ENCODE measurements around the gene MEI1. TPM values are rescaled to one million over a fixed set of nuclear protein-coding genes. Genes with fewer than 3 reads are reported as not detected.
A peak's percentile ranks its signal among the peaks of the same experiment; 100 is the strongest.

MEI1 gene
- total RNA-seq, 6 donors from 2014 or later: 0.89 to 20.7 (median 5.7) TPM

GRCh38 chr22:41822317-41823057 is 123.2 kb downstream of the MEI1 start:
- DNase-seq (no peak), ATAC-seq (ENCODE audit: low FRiP score in 2 of 2) (peak in 1 of 2 donors; percentile 56)
- no peaks in the 10 kb centered on the region for H3K9me3 ChIP-seq
- peaks cover 12 to 26% (median 16%) of the 10 kb centered on the region in 4 donors for H3K4me1 ChIP-seq
- no peaks in the 10 kb centered on the region for H3K27me3 ChIP-seq
- peaks cover 0 to 7% (median 2%) of the 10 kb centered on the region in 4 donors for H3K36me3 ChIP-seq
- H3K27ac ChIP-seq: no peak overlapping the region
- no peak overlapping the region for H3K4me3 ChIP-seq
- no peak for TF ChIP-seq POLR2AphosphoS5 (IDR thresholded peaks at IDR 0.05)
- TF ChIP-seq, protein P1, sequence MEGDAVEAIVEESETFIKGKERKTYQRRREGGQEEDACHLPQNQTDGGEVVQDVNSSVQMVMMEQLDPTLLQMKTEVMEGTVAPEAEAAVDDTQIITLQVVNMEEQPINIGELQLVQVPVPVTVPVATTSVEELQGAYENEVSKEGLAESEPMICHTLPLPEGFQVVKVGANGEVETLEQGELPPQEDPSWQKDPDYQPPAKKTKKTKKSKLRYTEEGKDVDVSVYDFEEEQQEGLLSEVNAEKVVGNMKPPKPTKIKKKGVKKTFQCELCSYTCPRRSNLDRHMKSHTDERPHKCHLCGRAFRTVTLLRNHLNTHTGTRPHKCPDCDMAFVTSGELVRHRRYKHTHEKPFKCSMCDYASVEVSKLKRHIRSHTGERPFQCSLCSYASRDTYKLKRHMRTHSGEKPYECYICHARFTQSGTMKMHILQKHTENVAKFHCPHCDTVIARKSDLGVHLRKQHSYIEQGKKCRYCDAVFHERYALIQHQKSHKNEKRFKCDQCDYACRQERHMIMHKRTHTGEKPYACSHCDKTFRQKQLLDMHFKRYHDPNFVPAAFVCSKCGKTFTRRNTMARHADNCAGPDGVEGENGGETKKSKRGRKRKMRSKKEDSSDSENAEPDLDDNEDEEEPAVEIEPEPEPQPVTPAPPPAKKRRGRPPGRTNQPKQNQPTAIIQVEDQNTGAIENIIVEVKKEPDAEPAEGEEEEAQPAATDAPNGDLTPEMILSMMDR (IDR thresholded peaks at IDR 0.05): peak; percentile 24 to 69 (median 52)
- TF ChIP-seq EP300 (IDR thresholded peaks at IDR 0.05): no peak
- WGBS, 2 donors: 78 to 94% methylated on average over 3 of the region's 3 CpGs

- no peak for ATAC-seq (ENCODE audit: low FRiP score in 2 of 2)
- no peak for DNase-seq
- no peaks in the 10 kb centered on the region for H3K27me3 ChIP-seq
- no peak overlapping the region for H3K4me3 ChIP-seq
- no peak for TF ChIP-seq POLR2AphosphoS5 (IDR thresholded peaks at IDR 0.05)
- no peak for TF ChIP-seq POLR2A (IDR thresholded peaks at IDR 0.05)
- TF ChIP-seq, protein P1 (IDR thresholded peaks at IDR 0.05): no peak
- TF ChIP-seq EP300 (IDR thresholded peaks at IDR 0.05): no peak
- H3K9me3 ChIP-seq: no peaks in the 10 kb centered on the region
- peaks cover 12 to 26% (median 16%) of the 10 kb centered on the region in 4 donors for H3K4me1 ChIP-seq
- H3K36me3 ChIP-seq: peaks cover 0 to 6% (median 0%) of the 10 kb centered on the region in 4 donors
- H3K27ac ChIP-seq: no peak overlapping the region
- WGBS, 2 donors: 87 to 89% methylated on average over 6 of the region's 6 CpGs
These were observed 124.5 kb downstream of the MEI1 start for GRCh38 chr22:41823797-41824196.

DNA sequence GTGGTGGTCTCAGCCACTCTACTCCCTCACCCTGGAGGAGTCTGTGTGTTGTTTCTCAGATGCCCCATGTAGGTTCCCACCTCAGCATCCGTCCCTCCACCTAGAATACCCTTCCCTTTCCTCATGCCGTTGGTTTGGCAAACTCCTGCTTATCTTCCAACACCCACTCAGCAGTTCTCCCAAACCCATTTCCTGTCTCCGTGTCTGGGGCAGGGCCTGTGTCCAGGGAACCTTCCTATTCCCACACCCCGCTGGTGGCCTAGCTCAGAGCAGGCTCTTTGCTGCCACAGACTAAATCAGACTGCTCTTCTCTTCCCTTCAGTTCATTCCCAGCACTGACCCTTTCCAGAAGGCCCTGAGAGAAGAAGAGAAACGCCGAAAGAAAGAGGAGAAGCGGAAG is 126.1 kb downstream of the MEI1 start:
- H3K4me1 ChIP-seq: peaks cover 12 to 26% (median 16%) of the 10 kb centered on the region in 4 donors
- DNase-seq (no peak), ATAC-seq (ENCODE audit: low FRiP score in 2 of 2) (no peak)
- no peak for TF ChIP-seq POLR2A (IDR thresholded peaks at IDR 0.05)
- TF ChIP-seq, protein P1 (IDR thresholded peaks at IDR 0.05): no peak
- no peak for TF ChIP-seq EP300 (IDR thresholded peaks at IDR 0.05)
- TF ChIP-seq POLR2AphosphoS5 (IDR thresholded peaks at IDR 0.05): no peak
- peak overlapping the region in 3 of 4 donors; percentile 46 to 60 (median 56) for H3K27ac ChIP-seq
- no peaks in the 10 kb centered on the region for H3K27me3 ChIP-seq
- 55 to 71% methylated on average over 7 of the region's 7 CpGs for WGBS, 2 donors
- H3K9me3 ChIP-seq: no peaks in the 10 kb centered on the region
- H3K4me3 ChIP-seq: no peak overlapping the region
- no peaks in the 10 kb centered on the region for H3K36me3 ChIP-seq

DNA sequence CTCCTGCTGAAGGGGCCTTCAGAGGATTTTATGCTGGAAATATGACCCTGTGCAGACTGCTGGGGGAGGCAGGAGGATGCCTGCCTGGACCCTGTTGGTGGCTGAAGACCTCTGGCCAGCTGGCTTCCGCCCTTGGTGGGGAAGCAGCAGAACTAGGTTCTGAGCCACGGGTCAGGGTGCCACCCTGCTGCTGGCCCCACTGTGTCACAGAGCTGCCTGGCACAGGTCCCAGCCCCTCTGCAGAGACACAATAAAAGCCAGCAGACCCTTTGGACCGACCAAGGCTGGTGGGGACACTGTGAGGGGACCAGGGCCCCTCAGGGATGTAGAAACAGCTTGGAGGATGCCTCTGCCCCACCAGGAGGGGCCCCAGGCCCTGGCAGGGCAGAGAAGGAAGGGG is 126.7 kb downstream of the MEI1 start:
- TF ChIP-seq EP300 (IDR thresholded peaks at IDR 0.05): no peak
- TF ChIP-seq, protein P1 (IDR thresholded peaks at IDR 0.05): no peak
- no peak for TF ChIP-seq POLR2AphosphoS5 (IDR thresholded peaks at IDR 0.05)
- TF ChIP-seq POLR2A (IDR thresholded peaks at IDR 0.05): no peak
- Histone ChIP-seq H3K4me1 (peaks cover 12 to 26% (median 16%) of the 10 kb centered on the region in 4 donors), H3K27ac (peak overlapping the region in 3 of 4 donors; percentile 46 to 60 (median 56)), H3K4me3 (no peak overlapping the region), H3K36me3 (no peaks in the 10 kb centered on the region), H3K9me3 (no peaks in the 10 kb centered on the region), H3K27me3 (no peaks in the 10 kb centered on the region)
- DNase-seq (no peak), ATAC-seq (ENCODE audit: low FRiP score in 2 of 2) (no peak)
- WGBS, 2 donors: 47 to 60% methylated on average over 2 to 3 of the region's 3 CpGs

Measured in upper lobe of left lung (tissue), 6 donors.